GM21367 (cell line): ENCODE measurements around the gene CCDC60.

ENCODE experiments used
- ATAC-seq: cut with Tn5 transposase; IDR thresholded peaks from one replicate; pipeline ENCODE4 v1.9.1; 2021; ENCODE audit not compliant: unreplicated experiment

CCDC60 gene

GRCh38 chr12:119501052-119501451, 166.5 kb downstream of the CCDC60 start:
- ATAC-seq: no peak

DNA sequence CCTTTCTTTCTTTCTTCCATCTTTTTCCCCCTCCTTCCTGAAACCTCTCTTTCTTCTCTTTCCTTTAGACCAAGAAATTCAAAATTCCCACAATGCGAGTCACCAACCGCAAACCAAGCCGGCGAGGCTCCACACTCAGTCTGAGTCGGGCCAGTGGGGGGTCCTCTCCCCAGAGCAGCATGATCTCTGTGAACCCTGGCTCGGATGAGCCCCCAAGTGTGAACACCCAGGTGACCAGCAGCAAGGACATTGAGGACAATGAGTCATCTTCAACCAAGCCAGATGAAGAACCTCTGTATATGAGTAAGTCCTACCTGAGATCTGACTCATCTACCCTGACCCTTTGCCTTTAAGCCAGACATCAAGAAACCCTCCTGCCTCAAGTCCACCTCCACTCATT, 170.5 kb downstream of the CCDC60 start:
- ATAC-seq: no peak

DNA sequence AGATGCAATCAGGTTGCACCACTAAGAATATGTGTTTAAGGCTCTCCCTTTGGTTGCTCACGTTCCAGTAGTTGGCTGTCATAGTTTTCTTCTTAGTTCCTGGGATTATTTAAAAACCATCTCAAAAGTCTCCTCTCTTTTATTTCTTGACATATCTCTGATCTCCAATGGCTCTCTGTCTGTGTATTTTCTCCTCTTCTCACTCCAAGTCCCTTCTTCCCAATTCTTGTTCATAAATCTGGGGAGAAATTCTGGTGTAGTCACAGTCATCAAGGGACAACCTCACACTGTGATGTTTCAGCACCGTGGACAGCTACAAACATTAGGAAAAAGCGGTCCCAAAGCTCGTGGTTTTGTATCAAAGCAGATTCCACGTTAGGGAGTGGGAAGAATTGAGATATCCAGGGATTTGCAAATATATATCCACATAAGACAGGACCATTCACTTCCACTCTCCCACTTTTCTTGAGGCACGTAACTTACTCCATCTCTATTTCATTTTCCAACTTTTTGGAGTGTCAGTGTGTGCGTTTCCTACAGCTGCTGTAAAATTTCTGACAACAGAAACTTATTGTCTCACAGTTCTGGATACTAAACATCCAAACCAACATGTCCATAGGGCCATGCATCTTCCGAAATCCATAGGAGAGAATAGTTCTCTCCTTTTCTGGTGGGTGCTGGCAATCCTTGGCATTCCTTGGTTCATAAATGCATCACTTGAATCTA, 178.4 kb downstream of the CCDC60 start:
- ATAC-seq: no peak

DNA sequence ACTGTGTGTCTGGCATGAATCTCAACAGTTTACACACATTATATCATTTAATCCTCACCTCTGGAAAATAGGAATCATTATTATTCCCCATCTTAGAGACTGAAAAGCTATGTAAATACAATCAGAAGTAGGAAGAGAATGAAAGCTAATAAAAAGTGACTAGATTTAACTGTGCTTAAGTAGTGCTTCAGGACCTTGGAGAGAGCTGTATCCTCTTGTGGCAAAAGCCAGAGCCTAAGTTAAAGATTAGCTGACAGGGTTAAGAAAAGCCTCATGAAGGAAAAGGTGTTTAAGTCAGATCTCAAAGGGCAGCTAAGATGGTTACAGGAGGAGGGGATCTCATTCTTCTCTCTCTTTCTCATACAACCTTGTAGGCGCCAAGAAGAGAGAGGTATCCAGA, 193.7 kb downstream of the CCDC60 start:
- no peak for ATAC-seq

- no peak for ATAC-seq
Measured at GRCh38 chr12:119540476-119540875, 205.9 kb downstream of the CCDC60 start.

DNA sequence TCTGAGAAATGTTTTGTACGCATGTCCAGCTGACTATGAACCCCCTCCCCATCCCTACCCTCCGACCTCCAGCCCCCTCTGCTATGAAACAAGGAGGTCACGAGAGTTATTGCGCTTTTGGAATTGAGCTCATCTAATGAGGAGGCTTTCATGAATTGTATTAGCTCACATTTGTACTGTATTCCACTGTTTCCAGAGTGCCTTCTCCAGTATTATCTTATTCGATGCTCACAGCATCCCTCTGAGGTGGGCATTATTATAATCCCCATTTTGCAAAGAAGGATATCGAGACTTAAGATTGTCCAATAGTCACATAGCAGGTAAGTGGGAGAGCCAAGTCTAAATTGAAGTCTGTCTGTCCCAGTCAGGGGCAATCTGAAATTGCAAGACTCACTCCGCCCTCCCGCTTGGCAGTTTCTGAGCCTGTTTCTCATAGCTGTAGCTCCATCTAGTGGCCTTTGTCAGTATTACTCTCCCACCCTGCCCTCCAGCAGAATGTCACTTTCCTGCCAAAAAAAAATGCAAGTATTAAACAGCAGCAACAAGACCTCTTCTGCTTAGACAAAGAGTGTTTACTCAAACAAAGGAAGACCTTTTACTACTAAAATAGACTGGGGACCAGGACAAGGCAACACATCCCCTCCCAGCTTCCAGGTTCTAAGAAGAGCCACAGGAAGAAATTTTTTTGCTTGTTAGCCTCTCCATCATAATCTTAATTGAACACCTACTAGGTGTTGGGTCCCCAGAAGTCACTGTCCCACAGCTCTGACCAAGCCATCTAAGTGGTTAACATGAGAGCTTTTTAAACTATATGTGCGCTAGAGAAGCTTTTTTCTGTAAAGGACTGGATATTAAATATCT, 210.5 kb downstream of the CCDC60 start:
- ATAC-seq: peak; percentile 45

DNA sequence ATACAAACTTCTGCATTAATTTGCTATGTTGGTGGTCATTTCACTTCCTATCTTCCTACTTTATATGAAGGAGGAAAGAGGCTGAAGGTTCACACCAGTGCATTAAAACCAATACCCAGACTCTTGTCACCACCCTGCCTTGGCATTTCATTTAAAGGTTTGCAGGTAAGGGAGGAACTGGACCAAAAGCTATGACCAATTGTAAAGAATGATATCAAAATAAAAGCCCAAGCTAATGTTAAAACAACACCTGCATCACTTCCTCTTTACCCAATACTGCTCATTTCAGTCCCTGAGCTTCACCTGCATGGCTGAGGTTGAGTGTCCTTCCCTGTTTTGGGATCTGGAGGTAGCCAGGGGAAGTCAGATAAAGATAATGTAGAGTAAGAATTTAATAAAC, 211.8 kb downstream of the CCDC60 start:
- ATAC-seq: no peak

DNA sequence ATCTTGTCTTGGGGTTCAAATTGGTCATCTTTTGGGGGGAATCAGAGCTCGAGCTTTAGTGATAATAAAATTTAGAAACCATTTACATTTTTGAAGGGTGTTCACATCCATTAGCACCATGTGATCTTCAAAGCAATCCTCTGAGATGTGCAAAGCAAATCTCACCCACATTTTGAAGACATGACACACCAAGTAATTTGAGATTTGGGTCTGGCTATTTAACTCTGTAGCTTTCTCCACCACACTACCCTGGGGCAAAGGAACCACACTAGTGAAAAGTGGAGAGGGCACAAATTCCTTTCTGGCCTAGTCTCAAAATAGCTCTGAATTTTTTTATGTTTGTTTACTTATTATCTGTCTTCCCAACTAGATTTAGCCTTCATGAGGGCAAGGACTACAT, 212.5 kb downstream of the CCDC60 start:
- no peak for ATAC-seq

GRCh38 chr12:119556854-119557253, 222.3 kb downstream of the CCDC60 start:
- ATAC-seq: no peak

GRCh38 chr12:119565404-119565803, 230.9 kb downstream of the CCDC60 start:
- no peak for ATAC-seq

GRCh38 chr12:119570771-119571170, 236.2 kb downstream of the CCDC60 start:
- no peak for ATAC-seq

- no peak for ATAC-seq
Measured at GRCh38 chr12:119573086-119573485, 238.6 kb downstream of the CCDC60 start.

- ATAC-seq: no peak
Measured at GRCh38 chr12:119574255-119574654, 239.7 kb downstream of the CCDC60 start.

- ATAC-seq: no peak
Measured at GRCh38 chr12:119576118-119576810, 241.7 kb downstream of the CCDC60 start.

DNA sequence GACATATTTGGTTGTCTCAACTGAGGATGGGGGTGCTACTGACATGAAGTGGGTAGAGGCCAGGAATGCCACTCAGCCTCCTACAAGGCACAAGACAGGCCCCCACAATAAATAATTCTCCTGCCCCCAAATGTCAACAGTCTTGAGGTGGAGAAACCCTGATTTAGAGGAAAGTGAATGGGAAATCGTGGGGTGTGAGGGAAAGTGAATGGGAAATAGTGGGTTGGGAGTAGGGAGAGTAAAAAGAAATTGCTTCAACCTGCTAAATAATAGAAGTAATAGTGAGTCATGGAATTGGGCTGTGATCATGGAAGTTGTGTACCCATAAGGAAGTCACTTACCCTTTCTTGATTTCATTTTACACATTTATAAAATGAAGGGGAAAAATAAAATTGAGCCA, 242.4 kb downstream of the CCDC60 start:
- no peak for ATAC-seq

- no peak for ATAC-seq
Measured at GRCh38 chr12:119578112-119578511, 243.6 kb downstream of the CCDC60 start.

GRCh38 chr12:119589097-119589496, 254.6 kb downstream of the CCDC60 start:
- ATAC-seq: no peak

DNA sequence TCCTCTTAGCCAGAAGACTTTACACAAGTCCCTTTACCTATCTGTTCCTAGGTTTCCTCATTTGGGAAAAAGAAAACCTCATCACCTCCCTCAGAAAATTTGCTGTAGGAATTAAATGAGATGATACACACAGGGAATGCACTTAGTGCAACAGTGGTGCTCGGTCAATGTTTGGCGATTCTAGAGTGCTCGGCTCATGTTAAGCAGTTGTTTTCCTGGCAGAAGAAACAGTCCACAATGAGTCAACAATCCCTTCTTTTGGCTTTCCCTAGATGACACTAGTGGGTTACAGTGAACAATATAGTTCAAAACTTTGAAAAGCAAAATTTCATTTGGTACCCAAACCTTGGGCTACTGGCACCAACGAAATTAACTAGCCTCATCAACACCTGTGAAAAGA, 255.1 kb downstream of the CCDC60 start:
- no peak for ATAC-seq
